ENCODE measurements around the gene SPTBN4.
"Not testable (repeated sequence)": the region's sequence is repeated elsewhere in the genome, so short reads cannot be mapped to it uniquely, and the experiment has no call there.

The SPTBN4 gene

GRCh38 chr19:40524655-40525054, 57.9 kb downstream of the SPTBN4 start:
- H3K27ac ChIP-seq: no peak overlapping the region
- no peak for DNase-seq (ENCODE audit: low read depth, low spot score)

- no peak overlapping the region for H3K27ac ChIP-seq
- DNase-seq (ENCODE audit: low read depth, low spot score): no peak
Measured at GRCh38 chr19:40525234-40526051, 58.6 kb downstream of the SPTBN4 start.

GRCh38 chr19:40528078-40528477, 61.3 kb downstream of the SPTBN4 start:
- no peak for DNase-seq (ENCODE audit: low read depth, low spot score)
- H3K27ac ChIP-seq: no peak overlapping the region

GRCh38 chr19:40528533-40529092, 61.8 kb downstream of the SPTBN4 start:
- DNase-seq (ENCODE audit: low read depth, low spot score): no peak
- no peak overlapping the region for H3K27ac ChIP-seq

- no peak overlapping the region for H3K27ac ChIP-seq
- DNase-seq (ENCODE audit: low read depth, low spot score): peak; percentile 20
Measured at GRCh38 chr19:40529093-40529954, 62.5 kb downstream of the SPTBN4 start.

- DNase-seq (ENCODE audit: low read depth, low spot score): no peak
- no peak overlapping the region for H3K27ac ChIP-seq
Measured at GRCh38 chr19:40530091-40530901, 63.5 kb downstream of the SPTBN4 start.

GRCh38 chr19:40533508-40533907, 66.7 kb downstream of the SPTBN4 start:
- H3K27ac ChIP-seq: no peak overlapping the region
- DNase-seq (ENCODE audit: low read depth, low spot score): no peak

GRCh38 chr19:40534148-40534547, 67.3 kb downstream of the SPTBN4 start:
- DNase-seq (ENCODE audit: low read depth, low spot score): no peak
- H3K27ac ChIP-seq: no peak overlapping the region

GRCh38 chr19:40539070-40539469, 72.3 kb downstream of the SPTBN4 start:
- no peak overlapping the region for H3K27ac ChIP-seq
- DNase-seq (ENCODE audit: low read depth, low spot score): no peak

- no peak for DNase-seq (ENCODE audit: low read depth, low spot score)
- H3K27ac ChIP-seq: no peak overlapping the region
Measured at GRCh38 chr19:40542202-40542859, 75.5 kb downstream of the SPTBN4 start.

GRCh38 chr19:40543029-40543597, 76.3 kb downstream of the SPTBN4 start:
- no peak for DNase-seq (ENCODE audit: low read depth, low spot score)
- H3K27ac ChIP-seq: no peak overlapping the region

GRCh38 chr19:40546153-40546841, 79.5 kb downstream of the SPTBN4 start:
- H3K27ac ChIP-seq; DNase-seq (ENCODE audit: low read depth, low spot score): not testable (repeated sequence)

- H3K27ac ChIP-seq; DNase-seq (ENCODE audit: low read depth, low spot score): not testable (repeated sequence)
Measured at GRCh38 chr19:40547190-40547589, 80.4 kb downstream of the SPTBN4 start.

- DNase-seq (ENCODE audit: low read depth, low spot score): no peak
- H3K27ac ChIP-seq: no peak overlapping the region
Measured at GRCh38 chr19:40547836-40548235, 81.0 kb downstream of the SPTBN4 start.

- DNase-seq (ENCODE audit: low read depth, low spot score): no peak
- H3K27ac ChIP-seq: no peak overlapping the region
Measured at GRCh38 chr19:40549007-40549708, 82.4 kb downstream of the SPTBN4 start.

- H3K27ac ChIP-seq: no peak overlapping the region
- DNase-seq (ENCODE audit: low read depth, low spot score): no peak
Measured at GRCh38 chr19:40550951-40551350, 84.2 kb downstream of the SPTBN4 start.

- H3K27ac ChIP-seq: no peak overlapping the region
- DNase-seq (ENCODE audit: low read depth, low spot score): no peak
Measured at GRCh38 chr19:40552848-40553247, 86.0 kb downstream of the SPTBN4 start.

Data from epithelial cell of prostate (primary cell).